Activated CD8-positive, alpha-beta T cell treated with anti-CD3 and anti-CD28 coated beads for 36 hours (primary cell): ENCODE results near the gene GDI2. TPM values are rescaled to one million over a fixed set of nuclear protein-coding genes. Genes with fewer than 3 reads are reported as not detected.

Source experiments
- ATAC-seq: fragments of 200-7000 bp; cut with Tn5 transposase; one replicate; pipeline ENCODE4 v1.10.0; 2021; ENCODE audit warnings: mild to moderate bottlenecking, moderate library complexity
- CTCF ChIA-PET: fragments of 350-600 bp; sonication (Branson Sonifier 250); formaldehyde crosslinking; loops from one replicate; lab custom pipeline; 2021; ENCODE audit warnings: antibody characterized with exemption; lab: Charles Lee
- POLR2A ChIA-PET: fragments of 350-600 bp; sonication (Branson Sonifier 250); formaldehyde crosslinking; loops from one replicate; lab custom pipeline; 2021; ENCODE audit warnings: antibody characterized with exemption; lab: Charles Lee
- DNase-seq: peaks from one replicate; pipeline ENCODE4 v3.0.0-alpha.2; 2020
- H3K27ac Mint-ChIP-seq: one replicate; pipeline ENCODE4 v1.8.0; 2021; ENCODE audit warnings: mild to moderate bottlenecking, mixed read lengths
- H3K27me3 Mint-ChIP-seq: one replicate; pipeline ENCODE4 v1.8.0; 2021; ENCODE audit warnings: mixed read lengths
- H3K36me3 Mint-ChIP-seq: one replicate; pipeline ENCODE4 v1.8.0; 2021; ENCODE audit warnings: low read depth, mixed read lengths
- H3K4me1 Mint-ChIP-seq: one replicate; pipeline ENCODE4 v1.8.0; 2021; ENCODE audit warnings: low read depth, mixed read lengths
- H3K4me3 Mint-ChIP-seq: one replicate; pipeline ENCODE4 v1.8.0; 2021; ENCODE audit warnings: mild to moderate bottlenecking, moderate library complexity, mixed read lengths
- H3K9me3 Mint-ChIP-seq: one replicate; pipeline ENCODE4 v1.8.0; 2021; ENCODE audit warnings: mixed read lengths
- intact Hi-C: fragments of 100-400 bp; cut with micrococcal nuclease; formaldehyde crosslinking; loops from one replicate; pipeline ENCODE4 v1.10.0; 2022
- total RNA-seq, 2 experiments: library from RNA; stranded (reverse); gene quantifications; one replicate each; pipeline ENCODE4 v1.2.3, GENCODE V29; 2021
- TF ChIP-seq, protein P1 (sequence below): fragments of 200-600 bp; IDR thresholded peaks from one replicate; pipeline ENCODE4 v1.8.0; 2022; ENCODE audit warnings: antibody characterized with exemption, mild to moderate bottlenecking

The GDI2 gene
- total RNA-seq, 2 experiments from 2014 or later = 288 to 291 TPM

DNA sequence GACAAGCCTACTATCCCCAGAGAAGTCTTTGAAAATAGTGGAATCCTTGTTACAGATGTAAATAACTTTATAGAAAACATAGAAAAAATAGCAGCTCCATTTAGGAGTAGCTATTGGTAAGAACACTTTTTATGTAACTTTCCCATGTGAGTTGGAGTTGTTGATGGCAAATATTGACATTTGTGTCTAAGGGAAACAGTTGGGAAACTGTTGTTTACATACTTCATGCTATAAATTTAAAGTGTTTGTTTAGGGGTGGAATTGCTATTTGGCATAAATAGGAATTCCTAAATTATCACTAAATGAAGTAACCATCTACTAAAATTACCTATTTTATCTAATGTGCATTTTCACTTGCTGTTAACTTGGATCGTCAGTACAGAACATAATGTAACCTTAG lies 50.7 kb downstream of the GDI2 start:
- DNase-seq (no peak), ATAC-seq (no peak)
- CTCF ChIA-PET = no interaction called here
- Mint-ChIP-seq H3K36me3 (peaks cover 71% of the 10 kb centered on the region), H3K27ac (peak overlapping the region; percentile 29), H3K27me3 (no peaks in the 10 kb centered on the region), H3K4me3 (no peak overlapping the region), H3K4me1 (no peaks in the 10 kb centered on the region), H3K9me3 (no peaks in the 10 kb centered on the region)
- POLR2A ChIA-PET = interaction anchor here (0.6 to 1.0 kb wide), 3 partner anchors 8 to 21 kb away, joined by 3 to 4 read pairs (median 3); no protein-coding TSS in a partner anchor
- intact Hi-C loops = no loop called here
- TF ChIP-seq, protein P1, sequence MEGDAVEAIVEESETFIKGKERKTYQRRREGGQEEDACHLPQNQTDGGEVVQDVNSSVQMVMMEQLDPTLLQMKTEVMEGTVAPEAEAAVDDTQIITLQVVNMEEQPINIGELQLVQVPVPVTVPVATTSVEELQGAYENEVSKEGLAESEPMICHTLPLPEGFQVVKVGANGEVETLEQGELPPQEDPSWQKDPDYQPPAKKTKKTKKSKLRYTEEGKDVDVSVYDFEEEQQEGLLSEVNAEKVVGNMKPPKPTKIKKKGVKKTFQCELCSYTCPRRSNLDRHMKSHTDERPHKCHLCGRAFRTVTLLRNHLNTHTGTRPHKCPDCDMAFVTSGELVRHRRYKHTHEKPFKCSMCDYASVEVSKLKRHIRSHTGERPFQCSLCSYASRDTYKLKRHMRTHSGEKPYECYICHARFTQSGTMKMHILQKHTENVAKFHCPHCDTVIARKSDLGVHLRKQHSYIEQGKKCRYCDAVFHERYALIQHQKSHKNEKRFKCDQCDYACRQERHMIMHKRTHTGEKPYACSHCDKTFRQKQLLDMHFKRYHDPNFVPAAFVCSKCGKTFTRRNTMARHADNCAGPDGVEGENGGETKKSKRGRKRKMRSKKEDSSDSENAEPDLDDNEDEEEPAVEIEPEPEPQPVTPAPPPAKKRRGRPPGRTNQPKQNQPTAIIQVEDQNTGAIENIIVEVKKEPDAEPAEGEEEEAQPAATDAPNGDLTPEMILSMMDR = no peak

DNA sequence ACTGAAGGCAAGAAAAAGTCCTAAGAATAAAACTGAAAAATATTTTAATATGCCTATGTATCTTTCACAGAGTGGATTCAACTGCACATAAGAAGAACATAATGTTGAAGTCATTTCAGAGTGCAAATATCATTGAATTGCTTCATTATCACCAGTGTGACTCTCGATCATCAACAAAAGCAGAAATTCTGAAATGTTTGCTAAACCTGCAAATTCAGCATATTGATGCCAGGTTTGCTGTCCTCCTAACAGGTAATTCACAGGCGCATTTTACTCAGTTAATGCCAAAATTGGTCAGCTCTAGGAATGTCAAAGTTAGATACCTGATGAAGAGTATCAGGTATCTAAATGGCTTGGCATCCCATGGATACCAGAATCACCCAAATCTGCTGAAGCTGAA lies 52.0 kb downstream of the GDI2 start:
- H3K27ac Mint-ChIP-seq = no peak overlapping the region
- H3K27me3 Mint-ChIP-seq = no peaks in the 10 kb centered on the region
- no peak overlapping the region for H3K4me3 Mint-ChIP-seq
- ATAC-seq (no peak), DNase-seq (no peak)
- no peaks in the 10 kb centered on the region for H3K4me1 Mint-ChIP-seq
- no peaks in the 10 kb centered on the region for H3K9me3 Mint-ChIP-seq
- TF ChIP-seq, protein P1 = no peak
- ChIA-PET CTCF (no interaction called here), POLR2A (no interaction called here)
- H3K36me3 Mint-ChIP-seq = peaks cover 73% of the 10 kb centered on the region
- intact Hi-C loops = no loop called here

DNA sequence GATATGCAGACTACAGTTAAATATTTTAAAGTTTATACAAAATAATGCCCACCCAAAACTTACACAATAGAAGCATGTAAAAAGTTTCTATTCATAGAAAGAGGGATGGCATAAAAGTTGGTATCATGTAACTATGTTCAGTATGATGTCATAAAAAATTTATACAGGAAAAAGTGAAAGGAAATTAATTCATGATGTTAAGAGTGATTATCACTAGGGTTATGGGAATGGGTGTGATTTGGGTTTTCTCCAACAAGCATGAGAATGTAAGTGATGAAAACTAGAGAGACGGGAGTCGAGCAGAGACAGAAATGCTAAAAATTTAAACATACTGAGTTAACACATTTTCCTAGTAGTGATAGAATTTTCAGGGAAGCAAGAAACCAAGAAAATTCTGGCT lies 52.7 kb downstream of the GDI2 start:
- ChIA-PET POLR2A (no interaction called here), CTCF (no interaction called here)
- peak overlapping the region; percentile 62 for H3K27ac Mint-ChIP-seq
- no peaks in the 10 kb centered on the region for H3K27me3 Mint-ChIP-seq
- intact Hi-C loops = no loop called here
- H3K9me3 Mint-ChIP-seq = no peaks in the 10 kb centered on the region
- H3K4me3 Mint-ChIP-seq = no peak overlapping the region
- ATAC-seq (no peak), DNase-seq (no peak)
- H3K4me1 Mint-ChIP-seq = no peaks in the 10 kb centered on the region
- H3K36me3 Mint-ChIP-seq = peaks cover 69% of the 10 kb centered on the region
- TF ChIP-seq, protein P1 = no peak

DNA sequence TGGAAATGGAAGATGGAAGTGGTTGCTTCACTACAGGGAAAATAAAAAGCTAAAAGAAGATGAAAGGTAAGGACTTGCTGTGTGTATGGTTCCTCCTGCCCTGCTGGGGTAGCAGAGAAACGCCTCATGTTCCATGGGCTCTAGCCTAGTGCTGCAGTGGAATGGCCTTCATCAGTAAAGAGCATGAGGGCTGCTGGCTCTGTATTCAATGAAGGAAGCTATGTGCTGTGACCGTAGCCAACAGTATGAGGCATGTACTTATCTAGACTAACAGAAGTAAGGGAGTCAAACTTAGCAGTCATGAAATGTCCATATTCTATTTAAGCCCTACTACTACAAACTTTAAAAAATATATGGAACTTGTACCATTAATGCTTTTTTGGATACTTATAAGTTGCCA lies 54.3 kb downstream of the GDI2 start:
- ChIA-PET POLR2A (interaction anchor here (1.5 kb wide), 1 partner anchor 18 kb away, joined by 3 read pairs; no protein-coding TSS in a partner anchor), CTCF (interaction anchor here (1.3 kb wide), 1 partner anchor 115 kb away, joined by 5 read pairs; no protein-coding TSS in a partner anchor)
- intact Hi-C loops = no loop called here
- H3K27me3 Mint-ChIP-seq = no peaks in the 10 kb centered on the region
- TF ChIP-seq, protein P1 = no peak
- H3K9me3 Mint-ChIP-seq = no peaks in the 10 kb centered on the region
- no peaks in the 10 kb centered on the region for H3K4me1 Mint-ChIP-seq
- H3K4me3 Mint-ChIP-seq = no peak overlapping the region
- peak overlapping the region; percentile 23 for H3K27ac Mint-ChIP-seq
- DNase-seq (no peak), ATAC-seq (no peak)
- peaks cover 59% of the 10 kb centered on the region for H3K36me3 Mint-ChIP-seq

DNA sequence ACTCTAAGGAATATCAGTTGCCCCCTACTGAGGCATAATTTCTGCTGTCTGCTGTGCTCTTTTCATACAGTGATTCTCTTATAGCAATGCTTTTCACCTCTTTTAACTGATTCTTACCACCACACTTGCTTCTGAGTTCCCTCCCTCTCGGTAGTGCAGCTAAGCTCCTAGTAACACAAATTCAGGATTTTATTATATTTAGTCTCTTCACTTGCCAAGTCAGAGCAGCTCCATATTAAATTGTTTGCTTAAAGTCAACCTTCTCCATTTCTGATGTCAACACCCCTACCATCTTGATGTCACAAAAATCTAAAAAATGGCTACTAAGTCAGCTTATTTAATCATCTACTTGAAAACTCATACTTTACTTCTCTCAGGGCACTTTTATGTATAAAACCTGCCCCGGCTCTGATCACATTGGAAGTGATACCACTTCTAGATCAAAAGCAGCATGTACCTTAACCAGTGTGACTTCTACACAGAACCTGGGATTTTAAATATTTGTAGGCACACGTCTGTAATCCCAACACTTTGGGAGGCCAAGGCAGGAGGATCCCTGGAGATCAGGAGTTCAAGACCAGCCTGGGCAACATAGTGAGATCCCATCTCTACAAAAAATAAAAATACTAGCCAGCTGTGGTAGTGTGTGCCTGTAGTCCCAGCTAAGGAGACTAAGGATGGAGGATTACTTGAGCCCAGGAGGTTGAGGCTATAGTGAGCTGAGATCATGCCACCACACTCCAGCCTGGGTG lies 55.3 kb downstream of the GDI2 start:
- H3K27me3 Mint-ChIP-seq = no peaks in the 10 kb centered on the region
- POLR2A ChIA-PET = interaction anchor here (0.7 to 1.5 kb wide), 3 partner anchors 19 to 56 kb away, joined by 3 to 4 read pairs (median 4); partner anchors contain the start of gene GDI2
- H3K4me3 Mint-ChIP-seq = no peak overlapping the region
- no peak for ATAC-seq
- CTCF ChIA-PET = interaction anchor here (1.8 kb wide), 1 partner anchor 8 kb away, joined by 5 read pairs; no protein-coding TSS in a partner anchor
- H3K9me3 Mint-ChIP-seq = no peaks in the 10 kb centered on the region
- TF ChIP-seq, protein P1 = no peak
- H3K4me1 Mint-ChIP-seq = peaks cover 6% of the 10 kb centered on the region
- peaks cover 65% of the 10 kb centered on the region for H3K36me3 Mint-ChIP-seq
- intact Hi-C loops = no loop called here
- peak overlapping the region; percentile 62 for H3K27ac Mint-ChIP-seq
- DNase-seq = no peak
